Ishikawa (cell line): ENCODE results near the gene PHF13.

ENCODE experiments used
- EGR1 ChIP-seq: IDR thresholded peaks from 2 replicates; pipeline ENCODE4 v1.6.1; 2012
- NFIC ChIP-seq: IDR thresholded peaks from 2 replicates; pipeline ENCODE4 v1.6.1; 2012
- REST ChIP-seq: IDR thresholded peaks from 2 replicates; pipeline ENCODE4 v1.6.1; 2012; ENCODE audit warnings: low read depth, mild to moderate bottlenecking
- USF1 ChIP-seq: IDR thresholded peaks from 2 replicates; pipeline ENCODE4 v1.6.1; 2012

- TF ChIP-seq USF1, result no peak
- no peak for TF ChIP-seq REST
- no peak for TF ChIP-seq NFIC
- TF ChIP-seq EGR1, result no peak
Observed at GRCh38 chr1:6593810-6594209, 19.7 kb upstream of the PHF13 start.
